Activated CD4-positive, alpha-beta T cell treated with anti-CD3 and anti-CD28 coated beads for 48 hours (primary cell): Measurements from ENCODE around the gene ASPN.
"Not testable (repeated sequence)": the region's sequence is repeated elsewhere in the genome, so short reads cannot be mapped to it uniquely, and the experiment has no call there.

Experiments
- DNase-seq: peaks from one replicate; pipeline ENCODE4 v3.0.0-alpha.2; 2020

The ASPN gene

DNA sequence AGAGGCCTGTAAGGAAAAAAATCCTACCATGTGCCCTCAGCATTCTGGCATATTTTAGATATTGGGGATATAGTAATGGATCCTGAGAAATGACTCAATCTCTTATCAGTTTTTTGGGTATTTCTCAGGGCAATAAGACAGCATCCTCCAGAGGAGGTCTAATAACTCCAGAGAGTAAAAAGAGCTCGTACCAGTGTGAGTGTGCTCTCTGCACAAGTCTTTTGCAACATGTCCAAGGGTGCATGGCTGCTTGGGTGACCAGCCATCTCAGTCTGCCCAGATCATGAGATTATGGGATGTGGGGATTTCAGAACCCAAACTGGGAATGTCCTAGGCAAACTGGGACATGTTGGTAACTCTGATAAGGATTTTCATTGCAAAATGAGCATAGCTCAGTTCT lies 15.3 kb downstream of the ASPN start:
- no peak for DNase-seq

DNA sequence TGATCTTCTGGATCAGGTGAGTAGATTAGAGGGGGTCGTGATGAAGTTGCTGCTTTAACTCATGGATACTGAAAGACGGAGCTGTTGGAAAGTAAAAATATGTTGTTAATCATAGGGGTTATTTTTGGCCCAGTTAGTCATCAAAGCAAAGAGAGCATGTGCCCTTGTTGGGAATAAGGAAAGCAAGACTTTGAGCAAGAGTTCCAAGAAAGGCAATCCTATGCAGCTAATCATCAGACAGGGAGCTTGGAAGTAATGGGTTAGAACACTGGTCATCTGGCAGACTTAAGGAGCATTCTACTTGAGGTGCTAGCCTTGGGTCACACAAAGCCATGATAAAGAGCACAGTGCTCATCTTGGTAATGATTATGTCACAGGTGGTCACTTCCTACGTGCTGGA lies 18.3 kb downstream of the ASPN start:
- DNase-seq: no peak

- no peak for DNase-seq
These were observed 18.9 kb downstream of the ASPN start for GRCh38 chr9:92463387-92463786.

DNA sequence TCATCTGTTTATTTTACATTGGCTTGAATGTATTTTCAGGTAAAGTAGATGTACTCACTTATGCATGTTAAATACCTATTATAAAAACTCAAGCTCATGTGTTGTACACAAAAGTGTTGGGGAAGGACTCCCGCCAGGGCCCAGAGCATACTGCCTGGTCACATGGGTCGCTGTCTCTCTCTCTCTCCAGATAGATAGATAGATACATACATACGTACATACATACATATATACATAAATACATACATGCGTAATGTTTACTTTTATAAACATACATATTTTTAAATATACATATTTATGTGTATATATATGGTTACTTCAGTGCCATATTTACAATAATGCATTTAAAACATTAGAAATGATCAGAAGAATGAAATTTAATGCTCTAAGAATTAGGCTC lies 24.7 kb downstream of the ASPN start:
- DNase-seq: no peak

GRCh38 chr9:92455217-92455616 lies 27.1 kb downstream of the ASPN start:
- DNase-seq: no peak

GRCh38 chr9:92446536-92446935 lies 35.8 kb downstream of the ASPN start:
- DNase-seq: no peak

- no peak for DNase-seq
These were observed 37.5 kb downstream of the ASPN start for GRCh38 chr9:92444841-92445240.

DNA sequence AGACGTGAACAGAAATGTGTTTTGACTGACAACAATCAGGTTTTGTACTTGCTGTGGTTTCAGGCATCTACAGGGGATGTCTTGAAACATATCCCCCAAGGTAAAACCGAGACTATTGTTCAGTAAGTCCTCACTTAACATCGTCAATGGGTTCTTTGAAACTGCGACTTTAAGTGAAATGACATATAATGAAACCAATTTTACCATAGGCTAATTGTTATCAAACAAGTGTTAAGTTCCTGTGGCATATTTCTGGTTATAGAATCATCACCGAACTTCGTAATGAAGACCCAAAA lies 41.6 kb downstream of the ASPN start:
- no peak for DNase-seq

DNA sequence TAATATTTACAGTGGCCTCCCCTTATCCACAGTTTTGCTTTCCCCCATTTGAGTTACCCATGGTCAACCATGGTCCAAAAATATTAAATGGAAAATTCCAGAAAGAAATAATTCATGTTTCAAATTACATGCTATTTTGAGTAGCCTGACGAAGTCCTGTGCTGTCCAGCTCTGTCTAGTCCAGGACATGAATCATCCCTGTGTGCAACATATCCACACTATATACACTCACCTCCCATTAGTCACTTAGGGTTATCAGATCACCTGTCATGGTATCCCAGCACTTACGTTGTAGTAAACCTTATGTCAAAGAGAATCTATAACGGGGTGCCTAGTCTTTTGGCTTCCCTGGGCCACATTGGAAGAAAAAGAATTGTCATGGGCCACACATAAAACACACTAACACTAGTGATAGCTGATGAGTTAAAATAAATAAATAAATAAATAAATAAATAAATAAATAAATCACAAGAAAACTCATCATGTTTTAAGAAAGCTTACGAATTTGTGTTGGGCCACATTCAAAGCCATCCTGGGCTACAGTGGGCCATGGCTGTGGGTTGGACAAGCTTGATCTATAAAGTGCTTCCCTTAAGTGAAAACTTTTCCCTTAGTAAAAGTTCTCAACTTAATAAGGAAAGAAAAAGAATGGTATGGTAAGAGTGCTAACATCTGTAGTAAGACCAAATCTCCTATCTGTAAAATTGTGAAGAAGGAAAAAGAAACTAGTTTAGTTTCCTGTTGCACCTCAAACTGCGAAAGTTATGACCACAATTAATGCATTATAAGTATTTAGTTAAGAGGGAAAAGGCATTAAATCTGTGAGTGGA lies 42.2 kb downstream of the ASPN start:
- no peak for DNase-seq

- no peak for DNase-seq
These were observed 43.3 kb downstream of the ASPN start for GRCh38 chr9:92438900-92439526.

DNA sequence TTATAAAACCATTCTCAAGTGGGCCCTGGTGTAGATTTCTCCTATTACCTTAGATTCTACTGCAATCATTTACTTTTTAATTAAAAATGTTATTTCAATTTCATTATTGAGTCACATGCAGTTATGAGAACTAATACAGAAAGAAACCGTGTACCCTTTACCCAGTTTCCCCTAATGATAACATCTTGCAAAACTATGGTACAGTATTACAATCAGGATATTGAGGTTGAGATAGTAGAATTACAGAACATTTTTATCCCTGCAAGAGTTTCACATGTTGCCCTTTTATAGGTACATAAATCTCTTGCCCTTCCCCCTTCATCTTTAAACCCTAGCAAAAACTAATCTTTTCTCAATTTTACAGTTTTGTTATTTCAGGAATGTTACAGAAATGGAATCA lies 47.0 kb downstream of the ASPN start:
- no peak for DNase-seq

GRCh38 chr9:92432972-92433548 lies 49.2 kb downstream of the ASPN start:
- no peak for DNase-seq

DNA sequence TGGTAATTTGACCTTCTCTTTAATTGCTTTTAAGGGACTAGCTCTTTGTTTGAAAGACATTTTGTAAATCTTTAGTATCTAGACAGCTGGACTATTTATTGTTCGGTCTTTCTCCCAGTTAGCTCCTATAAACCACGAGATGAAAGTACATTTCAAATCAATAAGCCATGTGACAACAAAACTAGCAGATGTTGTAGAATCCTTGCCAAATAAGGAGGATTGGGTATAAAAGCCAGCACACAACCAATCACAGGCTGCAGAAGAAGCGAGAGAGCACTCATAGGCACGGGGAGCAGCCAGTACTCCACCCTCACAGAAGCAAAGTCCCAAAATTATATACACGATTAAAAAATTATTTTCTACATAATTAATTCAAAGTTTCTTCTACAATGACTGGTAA lies 50.0 kb downstream of the ASPN start:
- no peak for DNase-seq

GRCh38 chr9:92429836-92430235 lies 52.5 kb downstream of the ASPN start:
- no peak for DNase-seq

DNA sequence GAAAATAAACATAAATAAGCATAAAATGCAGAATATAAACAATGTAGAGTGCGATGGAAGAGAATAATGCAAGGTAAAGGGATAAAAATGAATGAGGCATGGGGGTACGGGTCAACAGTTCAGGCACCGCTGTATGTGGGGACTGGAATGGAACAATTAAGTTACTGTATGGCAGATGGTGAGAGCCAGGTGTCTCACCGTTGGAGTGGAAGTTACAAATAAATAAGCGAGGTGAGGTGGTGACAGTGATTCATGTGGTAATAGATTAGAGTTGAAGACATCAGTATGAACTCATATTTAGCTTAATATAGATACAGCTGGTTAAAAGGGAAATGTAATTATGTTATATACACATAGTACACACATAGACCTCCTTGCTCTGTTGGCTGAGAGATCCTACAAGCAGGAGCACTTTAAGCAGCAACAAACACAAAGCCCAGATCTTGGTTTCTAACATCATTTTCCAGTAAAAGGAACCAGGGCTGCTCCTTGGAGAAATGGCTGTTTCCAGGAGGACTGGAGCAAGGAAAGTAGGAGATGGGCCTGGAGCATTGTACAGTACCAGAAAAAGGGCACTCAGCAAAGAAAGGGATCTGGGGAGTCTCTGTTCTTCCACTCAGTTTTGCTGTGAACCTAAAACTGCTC lies 55.7 kb downstream of the ASPN start:
- no peak for DNase-seq

DNA sequence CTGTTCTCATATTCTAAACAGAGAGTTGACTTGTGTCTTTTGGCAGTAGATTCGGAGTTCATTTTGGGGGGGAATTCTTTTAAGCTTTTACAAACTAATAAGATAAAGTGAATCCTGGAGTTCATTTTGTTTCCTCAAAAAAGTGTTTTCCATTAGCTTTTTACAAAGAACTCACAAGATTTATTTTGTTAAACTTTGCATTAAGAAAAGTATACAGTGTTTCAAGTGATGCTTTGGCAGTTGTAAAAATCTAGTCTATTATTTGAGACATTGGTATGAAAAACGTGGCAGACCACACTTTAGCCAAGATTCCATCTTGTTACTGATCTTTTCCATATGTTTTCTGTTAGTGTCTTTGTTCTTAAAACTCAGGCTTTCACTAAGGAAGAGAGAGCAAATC lies 56.8 kb downstream of the ASPN start:
- DNase-seq: no peak

- no peak for DNase-seq
These were observed 58.0 kb downstream of the ASPN start, which contains the start of gene OMD for GRCh38 chr9:92424340-92424739. Gene OMD, minus strand, starts transcription at chr9:92424471. Its CDS starts 6,913 bp downstream, at chr9:92417558.

DNA sequence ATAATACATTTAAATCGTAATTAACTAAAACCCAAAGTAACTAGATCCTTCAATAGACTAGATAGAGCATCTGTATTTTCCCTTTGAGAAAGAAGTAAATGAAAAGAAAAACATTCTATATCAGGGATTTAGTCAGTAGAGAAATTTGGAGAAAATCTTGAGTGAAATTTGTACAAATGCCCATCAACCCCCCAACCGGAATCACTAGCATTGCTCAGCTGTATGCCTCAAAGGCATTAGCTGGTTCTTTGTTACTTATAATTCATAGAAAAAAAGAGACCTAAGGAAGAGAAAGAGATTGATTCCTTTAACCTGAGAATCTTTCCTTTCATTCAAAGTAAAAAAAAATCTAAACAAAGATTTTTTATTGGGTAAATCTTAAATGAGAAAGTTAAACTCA lies 58.7 kb downstream of the ASPN start:
- DNase-seq: no peak

DNA sequence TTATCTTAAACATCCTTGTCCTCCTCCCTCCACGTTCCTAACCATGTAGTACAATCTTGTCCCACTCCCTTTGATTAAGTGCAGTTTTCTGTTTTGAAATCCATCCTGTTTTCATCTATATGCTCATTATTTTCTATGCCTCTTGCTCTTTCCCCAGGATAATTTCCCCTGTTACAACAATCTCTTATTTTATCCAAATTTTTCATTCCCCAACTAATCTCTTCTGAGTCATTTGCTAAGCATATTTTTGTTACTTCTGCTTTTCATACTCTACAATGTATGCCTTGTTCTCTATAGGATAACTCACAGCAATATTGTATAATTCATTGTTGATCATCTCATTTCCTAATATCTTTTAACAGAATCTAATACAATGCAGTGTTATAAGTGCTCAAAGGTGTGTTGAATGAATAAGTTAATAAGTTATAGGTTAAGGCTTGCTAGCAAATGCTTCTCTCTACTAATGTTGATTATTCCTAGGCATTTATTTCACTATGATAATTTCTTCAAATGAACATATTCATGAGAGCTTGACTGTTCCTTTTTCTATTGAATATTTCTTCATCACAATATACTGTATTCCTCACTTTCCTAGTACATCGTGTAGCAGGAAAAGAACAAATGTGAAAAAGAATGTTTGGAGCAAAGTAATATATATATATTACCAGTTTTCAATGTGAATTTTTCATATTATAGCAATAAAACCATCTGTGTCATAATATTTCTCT lies 59.5 kb downstream of the ASPN start:
- no peak for DNase-seq

- DNase-seq: no peak
These were observed 67.7 kb downstream of the ASPN start for GRCh38 chr9:92414566-92414965.

- DNase-seq: not testable (repeated sequence)
These were observed 71.1 kb downstream of the ASPN start for GRCh38 chr9:92411157-92411556.

DNA sequence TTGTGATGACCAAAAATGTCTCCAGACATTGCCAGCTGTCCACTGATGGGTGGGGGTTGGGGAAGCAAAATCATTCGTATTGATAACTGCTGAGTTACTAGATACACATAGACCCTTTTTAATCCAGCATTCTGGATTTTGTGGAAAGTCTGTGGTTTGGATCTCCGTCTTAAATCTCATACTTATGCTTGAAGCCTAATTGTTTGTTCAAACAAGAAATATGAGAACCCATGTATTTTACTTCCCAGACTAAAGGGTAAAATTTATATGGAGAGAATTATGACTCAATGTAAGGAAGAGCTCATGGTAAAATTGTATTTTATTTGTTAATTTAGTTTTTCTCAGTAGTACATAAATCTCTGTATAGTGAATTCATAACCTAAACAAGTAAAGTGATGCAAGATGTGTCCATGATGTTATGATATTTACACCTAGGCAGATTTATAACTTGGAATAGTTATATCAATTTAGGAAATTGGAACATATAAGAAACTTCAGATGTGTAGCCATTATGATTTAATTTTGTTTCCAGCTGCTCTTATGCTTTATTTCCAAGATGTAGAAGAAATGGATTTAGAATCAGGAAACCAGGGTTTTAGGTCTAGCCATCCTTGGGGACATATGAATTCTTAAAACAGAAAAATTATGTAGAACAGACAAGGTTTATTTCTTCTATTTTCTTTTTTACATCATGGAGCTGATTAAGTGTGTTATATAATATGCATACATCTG lies 73.4 kb downstream of the ASPN start:
- DNase-seq: no peak

DNA sequence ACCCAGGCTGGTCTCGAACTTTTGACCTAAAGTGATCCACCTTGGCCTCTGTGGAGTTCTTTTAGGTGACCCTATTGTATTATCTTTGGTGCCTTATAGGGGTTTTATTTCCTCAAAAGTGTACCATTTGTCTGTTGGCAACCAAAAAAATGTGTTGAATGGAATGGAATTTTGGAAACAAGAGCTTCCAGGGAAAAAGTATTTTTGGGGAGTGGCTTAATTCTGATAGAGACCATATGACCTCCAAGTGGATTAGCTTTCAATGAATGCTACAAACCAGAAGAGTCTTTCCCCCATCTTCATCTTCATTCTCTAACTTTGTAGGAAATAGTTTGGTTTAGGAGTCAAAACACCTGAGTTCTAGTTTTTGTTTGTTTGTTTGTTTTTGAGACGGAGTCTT lies 74.5 kb downstream of the ASPN start:
- no peak for DNase-seq
